Measurements from ENCODE around the gene UGT1A4.

Gene UGT1A4

DNA sequence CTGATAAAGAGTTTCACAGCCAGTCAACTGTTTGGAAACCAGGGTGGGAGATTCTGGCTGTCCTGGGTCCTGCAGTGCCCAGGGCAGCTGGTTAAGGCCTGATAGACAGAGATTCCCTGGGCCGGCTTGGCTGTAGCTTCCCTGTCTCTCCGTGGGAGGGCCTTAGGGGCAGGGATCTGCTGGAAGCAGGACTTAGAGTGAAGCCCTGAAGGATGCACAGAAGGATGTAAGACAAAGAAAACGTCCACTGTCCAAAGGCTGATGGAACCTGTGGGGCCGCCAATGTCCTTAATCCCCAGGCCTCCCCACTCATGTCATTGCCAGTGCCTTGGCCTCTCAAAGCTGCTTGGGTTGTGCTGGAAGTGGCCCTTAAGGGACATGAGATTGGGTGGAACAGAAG lies 92.6 kb downstream of the UGT1A4 start:
- peak; percentile 33 for DNase-seq (ENCODE audit: low spot score)

- peak; percentile 20 for DNase-seq (ENCODE audit: low spot score)
Measured at GRCh38 chr2:233811732-233812131, 93.2 kb downstream of the UGT1A4 start.

DNA sequence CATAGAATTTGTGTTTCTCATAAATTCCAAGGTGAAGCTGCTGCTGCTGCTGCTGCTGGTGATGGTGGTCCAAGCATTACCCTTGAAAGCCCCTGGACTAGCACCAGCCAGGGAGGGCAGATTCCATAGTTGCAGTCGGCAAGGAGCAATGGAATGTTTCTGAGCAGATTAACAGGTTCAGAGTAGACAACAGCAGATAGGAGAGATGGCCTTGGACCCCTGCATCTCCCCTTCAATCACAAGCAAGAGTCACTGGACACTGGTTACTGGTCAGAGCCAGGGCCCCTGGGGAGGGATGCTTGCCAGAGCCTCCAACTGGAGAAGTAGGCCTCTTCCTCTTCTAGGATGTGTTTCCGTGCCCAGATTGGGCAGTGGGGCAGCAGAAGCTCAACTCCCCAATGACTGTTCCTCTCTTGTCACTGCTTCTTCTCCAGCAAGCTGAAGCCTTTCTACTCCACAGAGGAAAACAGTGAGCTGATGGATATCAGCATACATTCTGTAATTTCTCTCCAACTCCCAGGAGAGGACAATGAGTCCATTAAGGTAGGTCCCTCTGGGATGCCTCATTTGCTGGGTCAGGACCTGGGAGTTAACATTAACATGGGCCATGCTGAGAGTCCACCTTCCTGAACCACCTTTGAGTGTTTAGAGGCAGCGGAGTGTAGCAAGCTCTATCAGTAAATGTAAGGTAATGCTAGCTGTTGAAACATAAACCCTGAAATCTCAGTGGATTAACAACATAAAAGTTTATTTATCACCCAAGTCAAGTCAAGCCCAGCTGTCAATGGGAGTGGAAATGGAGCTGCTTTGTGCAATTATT lies 94.9 kb downstream of the UGT1A4 start:
- DNase-seq (ENCODE audit: low spot score) = no peak

DNA sequence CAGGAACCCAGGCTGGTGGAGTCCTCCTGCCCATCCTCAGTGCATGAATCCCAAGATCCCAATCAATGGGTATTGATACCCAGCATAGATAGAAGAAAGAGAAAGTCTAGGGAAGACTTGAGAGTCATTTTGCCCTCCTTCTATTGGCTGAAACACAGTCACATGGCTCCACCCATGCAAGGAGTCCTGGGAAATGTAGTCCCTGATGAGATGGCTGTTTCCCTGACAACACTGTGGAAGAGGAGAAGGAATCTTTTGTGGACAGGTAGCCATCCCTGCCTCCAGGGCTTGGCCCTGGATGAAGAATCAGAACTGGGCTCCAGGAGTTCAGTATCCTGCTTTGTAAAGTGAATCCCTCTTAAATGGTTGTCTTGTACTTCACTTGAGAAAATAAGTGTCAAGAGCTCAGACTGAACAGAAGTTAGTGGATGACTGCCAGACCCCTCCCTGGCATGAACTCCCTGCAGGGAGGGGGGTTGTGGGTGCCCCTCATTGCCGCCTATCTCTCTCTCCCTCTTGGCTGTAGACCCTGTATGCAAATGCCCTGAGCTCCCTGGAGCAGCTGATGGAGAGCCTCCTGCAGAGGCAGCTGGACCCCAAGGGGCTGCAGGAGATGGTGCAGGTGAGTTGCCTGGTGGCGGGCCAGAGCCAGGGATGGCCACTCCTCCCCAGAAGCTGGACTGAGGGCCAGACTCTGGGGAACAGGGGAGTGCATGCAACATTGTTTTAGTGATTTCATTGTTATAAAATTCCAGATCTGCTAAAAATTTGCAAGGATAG lies 95.7 kb downstream of the UGT1A4 start:
- DNase-seq (ENCODE audit: low spot score) = no peak

DNA sequence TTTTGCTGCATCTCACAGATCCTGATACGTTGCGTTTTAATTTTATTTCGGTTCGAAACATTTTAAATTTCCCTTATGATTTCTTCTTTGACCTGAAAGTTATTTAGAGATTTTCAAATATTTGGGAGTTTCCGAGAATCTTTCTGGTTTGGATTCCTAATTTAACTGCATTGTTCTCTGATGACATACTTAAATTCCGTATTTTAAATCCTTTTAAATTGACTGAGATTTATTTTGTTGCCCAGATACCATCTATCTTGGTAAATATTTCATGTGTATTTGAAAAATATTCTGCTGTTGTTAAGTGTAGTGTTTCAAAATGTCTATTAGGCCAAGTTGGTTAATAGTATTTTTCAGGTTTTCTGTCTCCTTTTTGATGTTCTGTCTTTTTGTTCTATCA lies 97.3 kb downstream of the UGT1A4 start:
- no peak for DNase-seq (ENCODE audit: low spot score)

GRCh38 chr2:233816334-233816733 lies 97.8 kb downstream of the UGT1A4 start:
- no peak for DNase-seq (ENCODE audit: low spot score)

- no peak for DNase-seq (ENCODE audit: low spot score)
Measured at GRCh38 chr2:233816771-233817170, 98.2 kb downstream of the UGT1A4 start.

DNA sequence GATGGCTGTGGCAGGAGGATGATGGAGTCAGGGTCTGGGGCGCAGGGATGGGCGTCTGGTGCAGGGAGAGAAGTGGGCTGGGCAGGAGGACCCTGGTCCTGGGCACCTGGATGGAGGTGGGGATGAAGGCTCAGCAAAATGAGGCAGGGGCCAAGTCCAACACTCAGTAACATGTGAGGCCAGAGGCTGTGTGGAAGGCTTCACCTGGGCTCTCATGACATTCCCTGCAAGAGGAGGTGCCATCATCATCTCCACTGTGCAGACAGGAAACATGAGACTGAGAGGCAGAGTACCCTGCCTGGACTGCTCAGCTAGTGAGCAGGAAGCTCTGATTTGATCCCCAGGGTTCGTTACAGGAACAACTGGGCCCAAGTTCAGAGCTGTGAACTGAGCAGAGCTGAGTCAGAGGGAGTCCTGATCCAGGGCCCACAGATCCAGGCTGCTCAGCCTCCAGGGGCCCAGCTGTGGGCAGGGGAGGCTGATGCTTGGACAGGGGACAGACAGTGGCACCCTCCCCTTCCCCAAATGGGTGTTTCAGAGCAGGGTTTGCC lies 98.9 kb downstream of the UGT1A4 start:
- DNase-seq (ENCODE audit: low spot score) = no peak

- DNase-seq (ENCODE audit: low spot score) = no peak
Measured at GRCh38 chr2:233817995-233818638, 99.6 kb downstream of the UGT1A4 start.

GRCh38 chr2:233818639-233819621 lies 100.4 kb downstream of the UGT1A4 start:
- no peak for DNase-seq (ENCODE audit: low spot score)

DNA sequence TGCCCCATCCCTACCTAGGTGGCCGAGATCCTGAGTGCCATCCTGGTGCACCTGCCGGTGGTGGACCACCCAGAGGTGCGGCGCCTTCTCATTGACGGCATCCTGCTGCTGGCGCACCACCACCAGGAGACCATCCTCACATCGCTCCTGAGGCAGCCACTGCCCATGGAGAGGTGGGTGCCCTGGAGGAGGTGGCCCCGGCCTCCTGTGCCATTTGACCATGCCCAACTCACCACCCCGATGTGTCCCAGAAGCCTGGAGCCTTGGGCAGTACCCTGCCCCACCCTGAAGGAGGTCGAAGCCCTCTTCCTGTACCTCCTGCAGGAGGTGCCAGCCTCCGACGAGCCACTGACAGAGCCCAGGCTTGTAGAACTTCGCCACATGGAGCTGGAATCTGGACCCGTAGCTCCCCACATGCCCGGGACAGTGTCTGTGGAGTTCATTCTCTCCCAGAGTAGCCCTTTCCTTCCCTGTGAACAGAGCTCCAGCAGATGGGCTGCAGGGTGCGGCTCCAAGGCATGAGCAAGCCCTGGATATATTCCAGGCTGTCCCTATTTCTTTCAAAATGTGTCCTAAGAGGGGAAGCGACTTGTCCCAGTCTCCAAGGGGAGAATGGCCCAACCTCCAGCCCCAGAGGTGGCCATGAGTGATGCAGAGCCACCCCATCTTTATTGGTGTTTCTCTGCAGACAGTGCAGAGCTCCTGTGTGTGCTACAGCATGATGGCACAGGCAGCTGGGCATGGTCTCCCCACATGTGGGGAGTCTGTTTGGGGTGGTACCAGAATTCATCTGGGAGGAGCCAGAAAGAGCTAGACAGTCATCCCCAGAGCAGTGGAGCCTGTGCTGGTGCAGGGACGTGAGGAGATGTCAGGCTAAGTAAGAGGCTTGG lies 101.6 kb downstream of the UGT1A4 start:
- DNase-seq (ENCODE audit: low spot score) = peak; percentile 29

DNA sequence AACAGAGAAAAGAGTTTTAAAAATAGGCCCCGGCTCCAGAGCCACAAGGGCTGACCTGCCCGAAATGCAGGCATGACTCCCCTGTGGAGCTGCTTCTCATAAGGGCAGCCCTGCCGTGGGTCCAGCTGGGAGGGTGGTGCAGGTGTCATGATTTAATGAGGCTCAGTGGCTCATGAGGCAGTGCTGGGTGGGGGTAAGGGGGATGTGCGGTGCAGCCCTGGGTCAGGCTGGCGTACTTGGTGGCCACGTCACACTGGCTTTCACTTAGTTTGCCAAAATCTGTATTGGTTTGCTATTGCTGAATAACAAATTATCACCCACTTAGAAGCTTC lies 102.2 kb downstream of the UGT1A4 start:
- peak; percentile 34 for DNase-seq (ENCODE audit: low spot score)

DNA sequence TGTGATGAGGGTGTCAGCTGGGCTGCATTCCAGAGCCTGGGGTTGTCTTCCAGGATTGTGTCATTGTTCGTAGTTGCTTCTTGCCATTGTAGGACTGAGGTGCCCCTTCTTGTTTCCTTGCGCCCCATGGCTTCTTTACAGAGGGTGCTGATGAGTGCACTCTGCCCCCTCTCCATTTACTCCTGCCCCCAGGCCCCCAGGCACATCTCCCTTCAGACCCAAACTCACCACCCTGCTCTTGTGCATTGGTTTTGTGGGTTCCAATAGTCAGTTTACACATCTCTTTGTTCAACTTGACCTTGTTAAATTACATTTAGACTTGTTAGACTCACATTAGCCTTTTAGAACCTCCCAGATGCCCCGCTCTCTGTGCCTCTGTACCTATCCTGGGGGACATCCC lies 102.7 kb downstream of the UGT1A4 start:
- DNase-seq (ENCODE audit: low spot score) = peak; percentile 32

- DNase-seq (ENCODE audit: low spot score) = peak; percentile 17
Measured at GRCh38 chr2:233821709-233822100, 103.2 kb downstream of the UGT1A4 start.

- peak; percentile 42 for DNase-seq (ENCODE audit: low spot score)
Measured at GRCh38 chr2:233822101-233822771, 103.7 kb downstream of the UGT1A4 start.
